HCT116 (cell line): ENCODE data around the gene CEP120.

Source experiments
- EZH2 ChIP-seq: fragments of 200-600 bp; sonication (generic); IDR thresholded peaks from 2 replicates; pipeline ENCODE4 v1.6.1; 2017; ENCODE audit warnings: antibody characterized with exemption, mixed run types
- TCF7L2 ChIP-seq: IDR thresholded peaks from 2 replicates; pipeline ENCODE4 v1.7.0; 2011; ENCODE audit warnings: borderline replicate concordance, inconsistent platforms; ENCODE audit not compliant: insufficient read depth, insufficient read length; ENCODE audit errors: extremely low read depth
- TF ChIP-seq, protein P1 (sequence below), 3 experiments: fragments of 200-600 bp in 1 of 3; sonication (generic) in 1 of 3; IDR thresholded peaks in 2 of 3; conservative IDR thresholded peaks in 1 of 3; 2 replicates each; pipeline ENCODE4 v1.5.1; 2012 to 2017; ENCODE audit warnings: low read depth in 2 of 3, low read length in 2 of 3, antibody characterized with exemption in 1 of 3, borderline replicate concordance in 1 of 3, control low read depth in 1 of 3, mild to moderate bottlenecking in 1 of 3, mixed read lengths in 1 of 3, mixed run types in 1 of 3, moderate library complexity in 1 of 3; ENCODE audit not compliant: insufficient read depth in 1 of 3

GRCh38 chr5:123433596-123433995 is 10.4 kb upstream of the CEP120 start:
- TF ChIP-seq TCF7L2 (no peak), EZH2 (no peak)
- TF ChIP-seq, protein P1, sequence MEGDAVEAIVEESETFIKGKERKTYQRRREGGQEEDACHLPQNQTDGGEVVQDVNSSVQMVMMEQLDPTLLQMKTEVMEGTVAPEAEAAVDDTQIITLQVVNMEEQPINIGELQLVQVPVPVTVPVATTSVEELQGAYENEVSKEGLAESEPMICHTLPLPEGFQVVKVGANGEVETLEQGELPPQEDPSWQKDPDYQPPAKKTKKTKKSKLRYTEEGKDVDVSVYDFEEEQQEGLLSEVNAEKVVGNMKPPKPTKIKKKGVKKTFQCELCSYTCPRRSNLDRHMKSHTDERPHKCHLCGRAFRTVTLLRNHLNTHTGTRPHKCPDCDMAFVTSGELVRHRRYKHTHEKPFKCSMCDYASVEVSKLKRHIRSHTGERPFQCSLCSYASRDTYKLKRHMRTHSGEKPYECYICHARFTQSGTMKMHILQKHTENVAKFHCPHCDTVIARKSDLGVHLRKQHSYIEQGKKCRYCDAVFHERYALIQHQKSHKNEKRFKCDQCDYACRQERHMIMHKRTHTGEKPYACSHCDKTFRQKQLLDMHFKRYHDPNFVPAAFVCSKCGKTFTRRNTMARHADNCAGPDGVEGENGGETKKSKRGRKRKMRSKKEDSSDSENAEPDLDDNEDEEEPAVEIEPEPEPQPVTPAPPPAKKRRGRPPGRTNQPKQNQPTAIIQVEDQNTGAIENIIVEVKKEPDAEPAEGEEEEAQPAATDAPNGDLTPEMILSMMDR (IDR thresholded peaks at IDR 0.05 in 2 of 3, conservative IDR thresholded peaks at IDR 0.05 in 1 of 3; ENCODE audit: borderline replicate concordance in 1 of 3, insufficient read depth in 1 of 3, low read depth in 2 of 3, low read length in 2 of 3), result no peak
